Stimulated activated CD4-positive, alpha-beta T cell treated with anti-CD3 and anti-CD28 coated beads, TNF-alpha, amount 100 ng/mL, for 24 hours (primary cell): ENCODE measurements around the gene CSTPP1.
"Not testable (repeated sequence)": the region's sequence is repeated elsewhere in the genome, so short reads cannot be mapped to it uniquely, and the experiment has no call there.

Experiments used
- DNase-seq, 3 experiments: peaks; one replicate each; pipeline ENCODE4 v3.0.0-alpha.2; 2020; ENCODE audit warnings: low read depth in 3 of 3

CSTPP1 gene

DNA sequence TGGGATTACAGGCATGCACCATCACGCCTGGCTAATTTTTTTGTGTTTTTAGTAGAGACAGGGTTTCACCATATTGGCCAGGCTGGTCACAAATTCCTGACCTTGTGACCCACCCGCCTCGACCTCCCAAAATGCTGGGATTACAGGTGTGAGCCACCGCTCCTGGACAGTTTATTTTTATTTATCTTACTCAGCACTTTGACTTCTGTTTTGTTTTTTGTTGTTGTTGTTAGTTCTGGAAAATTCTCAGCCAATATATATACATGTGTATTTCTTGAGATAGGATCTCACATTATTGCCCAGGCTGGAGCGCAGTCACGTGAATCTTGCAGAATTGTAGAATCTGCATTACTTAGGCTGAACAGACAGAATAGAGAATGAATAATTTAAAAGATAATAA, 107.6 kb downstream of the CSTPP1 start:
- DNase-seq, result no peak

- no peak for DNase-seq
Observed at GRCh38 chr11:47047972-47048371, 111.4 kb downstream of the CSTPP1 start.

DNA sequence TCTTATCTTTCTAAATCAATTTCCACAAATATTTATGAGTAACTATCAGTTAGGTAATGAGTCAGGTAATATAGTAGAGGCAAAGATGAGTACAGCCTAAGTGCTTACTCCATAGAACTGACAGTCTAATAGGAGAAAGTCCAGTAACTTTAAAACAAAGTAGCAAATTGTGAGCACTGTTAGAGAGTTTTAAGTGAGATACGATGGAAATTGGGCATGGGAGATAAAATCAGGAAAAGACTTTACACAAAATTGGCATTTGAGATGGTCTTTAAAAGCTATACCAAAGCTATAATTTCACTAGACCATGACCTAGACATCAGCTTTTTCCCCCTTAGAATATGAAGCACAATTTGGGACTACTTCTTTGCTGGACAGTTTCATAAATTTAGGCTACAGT, 113.7 kb downstream of the CSTPP1 start:
- DNase-seq, result no peak

DNA sequence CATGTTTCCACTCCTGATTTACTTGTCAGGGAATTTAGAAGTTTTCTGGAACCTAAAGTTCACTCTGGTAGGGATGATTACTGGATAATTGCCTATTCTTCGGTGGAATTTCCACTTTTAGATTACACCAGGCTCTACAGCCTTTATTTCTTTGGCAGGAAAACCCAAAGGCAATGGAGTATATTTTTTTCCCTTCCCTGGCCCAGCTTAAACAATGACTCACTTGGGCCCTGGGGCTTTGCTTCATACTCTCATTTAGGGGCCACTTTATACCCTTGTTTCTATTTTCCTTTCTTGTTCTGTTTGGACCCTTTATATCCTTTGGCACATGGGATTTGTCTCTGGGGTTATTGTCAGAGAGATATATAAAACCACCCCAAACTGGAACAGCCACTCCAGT, 114.7 kb downstream of the CSTPP1 start:
- DNase-seq, result no peak

DNA sequence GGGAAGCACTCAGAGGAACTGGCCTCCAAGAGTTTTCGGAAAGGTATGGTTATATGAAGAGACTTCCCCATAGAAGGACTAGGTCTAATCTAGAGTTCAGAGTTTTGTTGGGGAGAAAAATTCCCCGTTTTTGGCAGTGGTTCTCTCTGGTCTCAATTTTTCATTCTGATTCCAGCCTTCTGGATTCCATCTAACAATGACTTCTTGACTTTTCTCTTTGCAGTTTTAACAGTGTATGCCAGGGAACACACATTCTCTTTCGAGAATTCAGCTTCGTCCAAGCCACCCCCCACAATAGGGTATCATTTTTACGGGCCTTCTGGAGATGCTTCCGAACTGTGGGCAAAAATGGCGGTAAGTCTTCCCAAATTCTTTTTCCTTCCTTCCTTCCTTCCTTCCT, 115.6 kb downstream of the CSTPP1 start:
- DNase-seq, result no peak

- DNase-seq, result no peak
Observed at GRCh38 chr11:47052576-47052975, 116.0 kb downstream of the CSTPP1 start.

- DNase-seq, result no peak
Observed at GRCh38 chr11:47055534-47055933, 119.0 kb downstream of the CSTPP1 start.

GRCh38 chr11:47056261-47056915, 119.8 kb downstream of the CSTPP1 start:
- DNase-seq, result no peak

GRCh38 chr11:47057365-47057764, 120.8 kb downstream of the CSTPP1 start:
- no peak for DNase-seq

GRCh38 chr11:47060807-47061206, 124.2 kb downstream of the CSTPP1 start:
- DNase-seq, result no peak

DNA sequence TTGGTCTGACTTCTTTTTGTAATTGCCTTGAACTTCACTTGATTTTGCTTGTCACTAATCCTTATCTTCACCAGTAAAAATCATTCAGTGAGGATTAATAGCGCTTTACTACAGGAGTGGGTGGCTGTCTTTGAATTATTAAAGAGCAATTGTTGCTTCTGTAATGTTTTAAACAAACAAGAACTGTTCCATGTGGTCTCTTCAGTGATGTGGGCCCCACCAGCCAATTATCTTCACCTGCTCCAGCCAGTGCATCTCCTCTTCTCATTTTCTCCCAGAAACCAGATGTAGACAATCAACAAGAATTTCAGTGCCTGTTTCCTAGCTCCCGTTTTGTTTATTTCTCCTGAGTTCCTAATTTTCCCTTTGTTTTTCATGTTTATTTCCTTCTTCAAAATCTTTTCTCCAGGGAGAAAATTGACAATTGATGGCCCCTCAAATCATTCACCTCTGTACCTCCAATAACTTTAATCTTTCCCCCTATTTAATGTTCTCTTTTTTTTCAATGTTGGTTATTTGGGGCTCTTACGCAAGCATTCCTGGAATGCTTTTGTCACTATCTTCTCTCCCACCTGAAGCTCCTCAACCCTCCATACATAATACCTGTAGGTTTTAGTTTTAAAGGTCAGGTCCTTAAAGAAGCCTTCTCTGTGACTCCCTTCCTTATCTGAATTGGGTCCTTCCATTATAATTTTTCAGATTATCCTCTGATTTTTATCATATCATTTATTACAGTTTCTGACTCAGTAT, 125.0 kb downstream of the CSTPP1 start:
- DNase-seq, result no peak

DNA sequence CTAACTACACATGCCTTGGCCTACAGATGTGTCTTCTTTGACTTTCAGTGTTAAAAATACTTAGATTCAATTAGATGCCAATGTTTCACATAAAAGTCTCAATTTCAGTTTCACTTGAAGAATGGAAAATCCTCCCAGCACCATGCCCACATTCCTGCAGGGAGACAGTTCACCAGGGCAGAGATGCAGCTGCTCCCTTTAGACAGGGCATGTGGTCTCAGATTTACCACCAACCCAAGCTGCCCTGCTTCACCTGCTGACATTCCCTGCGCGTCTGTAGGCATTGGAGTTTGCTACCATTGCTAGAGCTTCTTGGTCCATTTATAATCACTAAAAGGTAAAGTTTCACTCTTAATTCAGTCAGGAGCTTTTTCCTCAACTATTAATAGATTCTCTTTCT, 126.2 kb downstream of the CSTPP1 start:
- no peak for DNase-seq

DNA sequence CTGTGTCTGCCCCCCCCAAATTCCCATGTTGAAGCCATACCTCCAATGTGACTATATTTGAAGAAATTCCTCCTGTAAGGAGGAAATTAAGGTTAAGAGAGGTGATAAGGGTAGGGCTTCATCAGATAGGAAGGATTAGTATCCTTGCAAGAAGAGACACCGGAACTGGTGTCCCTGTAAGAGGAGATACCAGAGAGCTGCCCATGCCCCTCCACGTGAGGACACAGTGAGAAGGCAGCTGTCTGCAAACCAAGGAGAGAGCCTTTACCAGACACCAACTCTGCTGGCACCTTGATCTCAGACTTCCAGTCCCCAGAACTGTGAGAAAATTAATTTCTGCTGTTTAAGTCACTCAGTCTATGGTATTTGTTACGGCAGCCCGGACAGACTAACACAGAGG, 130.8 kb downstream of the CSTPP1 start:
- no peak for DNase-seq

DNA sequence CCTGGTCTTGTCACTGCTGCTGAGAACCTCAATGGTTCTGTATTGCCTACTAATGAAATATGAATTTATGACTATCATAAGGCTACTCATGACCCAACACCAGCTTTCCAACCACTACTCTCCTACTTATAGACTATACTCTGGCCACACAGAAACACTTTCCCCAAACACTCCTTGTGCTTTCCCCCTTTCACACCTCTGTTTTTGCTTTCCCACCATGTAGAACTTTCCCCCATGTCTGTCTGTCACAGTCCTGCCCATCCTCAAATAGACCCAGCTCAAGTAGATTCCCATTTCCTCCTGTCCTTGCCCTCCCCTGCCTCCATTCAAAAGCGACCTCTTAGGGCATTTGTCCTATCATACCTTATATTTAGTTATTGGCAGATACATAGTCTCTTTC, 134.2 kb downstream of the CSTPP1 start:
- no peak for DNase-seq

GRCh38 chr11:47071341-47071740, 134.8 kb downstream of the CSTPP1 start:
- no peak for DNase-seq

DNA sequence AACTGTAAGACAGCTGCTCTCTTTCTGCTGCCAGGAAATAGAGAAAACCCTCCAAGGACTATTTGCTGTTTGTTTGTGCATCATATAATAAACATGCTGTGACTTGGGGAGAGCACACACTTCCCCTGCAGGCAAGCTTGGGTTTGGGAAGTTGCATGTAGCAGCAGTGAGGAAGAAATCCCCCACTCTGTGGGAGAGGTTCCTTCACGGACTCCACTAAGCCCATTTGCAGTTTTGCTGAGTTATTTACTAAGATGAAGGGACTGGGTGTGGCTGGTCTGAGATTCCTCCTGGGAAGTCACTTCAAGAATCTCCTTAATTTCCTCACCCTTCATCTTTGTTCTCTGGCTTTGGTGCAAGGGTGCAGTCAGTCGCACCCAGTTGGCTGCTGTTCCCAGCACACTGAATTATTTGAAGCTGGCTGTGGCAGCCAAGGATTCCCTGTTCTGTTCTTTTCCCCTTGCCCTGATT, 135.3 kb downstream of the CSTPP1 start:
- DNase-seq, result no peak

DNA sequence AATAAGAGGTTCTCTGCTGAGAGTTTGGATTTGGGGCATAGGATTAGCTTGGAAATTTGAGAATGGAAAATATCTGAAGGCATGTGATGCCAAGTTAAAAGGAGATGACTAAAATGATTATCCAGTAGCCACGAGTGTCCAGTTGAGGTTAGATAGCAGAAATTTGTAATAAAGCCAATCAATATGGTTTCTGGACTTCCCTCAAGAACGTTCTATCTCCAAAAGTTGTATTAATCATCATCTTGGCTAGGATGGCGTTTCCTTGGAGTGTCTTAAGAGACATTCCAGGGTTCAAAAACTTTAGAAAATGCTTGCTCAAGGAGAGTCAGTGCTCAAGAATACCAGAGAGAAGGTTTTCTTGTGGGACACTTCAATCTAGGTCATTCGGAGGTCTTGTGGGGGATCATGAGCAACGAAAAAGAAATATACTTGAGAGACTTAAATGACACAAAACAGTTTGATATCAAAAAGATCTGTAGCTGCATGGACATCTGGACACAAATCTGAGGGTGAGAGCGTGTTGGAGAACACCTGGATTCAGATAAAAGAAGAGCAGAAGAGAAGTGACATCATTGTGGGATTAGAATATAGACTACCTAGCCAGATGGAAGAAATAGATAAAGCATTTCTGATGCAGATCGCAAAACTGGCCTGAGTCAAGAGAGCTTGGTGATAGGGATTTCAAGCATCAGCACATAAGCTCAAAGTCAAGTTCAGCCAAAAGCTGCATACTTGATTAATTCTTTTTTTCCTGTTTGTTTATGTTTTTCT, 142.4 kb downstream of the CSTPP1 start:
- DNase-seq, result no peak

DNA sequence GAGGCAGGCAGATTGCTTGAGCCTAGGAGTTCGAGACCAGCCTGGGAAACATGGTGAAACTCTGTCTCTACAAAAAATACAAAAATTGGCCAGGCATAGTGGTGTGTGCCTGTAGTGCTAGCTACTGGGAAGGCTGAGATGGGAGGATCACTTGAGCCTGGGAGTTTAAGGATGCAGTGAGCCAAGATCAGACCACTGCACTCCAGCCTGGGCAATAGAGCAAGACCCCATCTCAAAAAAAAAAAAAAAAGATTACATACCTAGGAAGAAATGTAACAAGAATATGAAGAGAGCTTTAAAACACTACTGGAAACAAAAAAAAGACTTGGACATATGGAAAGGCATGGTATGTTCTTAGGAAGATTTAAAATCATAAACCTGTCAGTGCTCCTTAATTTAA, 144.2 kb downstream of the CSTPP1 start:
- not testable (repeated sequence) for DNase-seq

DNA sequence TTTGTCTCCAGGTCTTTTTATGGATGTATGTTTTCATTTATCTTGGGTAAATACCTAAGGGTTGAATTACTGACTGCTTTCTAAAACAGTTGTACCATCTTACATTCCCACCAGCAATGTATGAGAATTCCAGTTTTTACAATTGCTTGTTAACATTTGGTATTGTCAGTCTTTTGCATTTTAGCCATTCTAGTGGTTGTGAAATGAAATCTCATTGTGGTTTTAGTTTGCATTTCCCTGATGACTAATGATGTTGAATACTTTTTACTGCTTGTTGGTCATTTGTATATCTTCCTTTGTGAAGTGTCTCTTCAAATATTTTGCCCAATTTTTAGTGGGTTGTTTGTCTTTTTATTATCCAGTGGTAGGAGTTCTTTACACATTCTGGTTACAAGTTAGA, 147.4 kb downstream of the CSTPP1 start:
- no peak for DNase-seq

GRCh38 chr11:47087801-47088200, 151.2 kb downstream of the CSTPP1 start:
- no peak for DNase-seq

GRCh38 chr11:47093541-47093940, 157.0 kb downstream of the CSTPP1 start:
- DNase-seq, result no peak

- not testable (repeated sequence) for DNase-seq
Observed at GRCh38 chr11:47096871-47097270, 160.3 kb downstream of the CSTPP1 start.

DNA sequence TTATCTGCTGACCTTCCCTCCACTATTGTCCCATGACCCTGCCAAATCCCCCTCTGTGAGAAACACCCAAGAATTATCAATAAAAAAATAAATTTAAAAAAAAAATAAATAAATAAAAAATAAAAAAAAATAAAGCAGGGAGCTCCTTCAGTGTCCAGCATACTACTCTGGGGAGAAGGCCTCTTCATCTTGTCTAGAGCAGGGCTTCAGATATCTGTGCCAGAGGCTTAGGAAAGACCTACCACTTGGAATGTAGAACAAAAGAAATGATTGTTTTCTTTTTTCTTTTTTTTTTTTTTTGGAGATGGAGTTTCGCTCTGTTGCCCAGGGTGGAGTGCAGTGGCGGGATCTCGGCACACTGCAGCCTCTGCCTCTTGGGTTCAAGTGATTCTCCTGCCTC, 161.7 kb downstream of the CSTPP1 start:
- DNase-seq, result not testable (repeated sequence)
